HepG2 (cell line): ENCODE measurements around the gene CCT6A. TPM values are rescaled to one million over a fixed set of nuclear protein-coding genes. Genes with fewer than 3 reads are reported as not detected.

ENCODE experiments used
- BORCS8-MEF2B ChIP-seq: sonication (generic); formaldehyde crosslinking; IDR thresholded peaks from 2 replicates; pipeline ENCODE4 v1.8.0; 2022; ENCODE audit warnings: mild to moderate bottlenecking, missing genetic modification reagents
- BRCA1 ChIP-seq: sonication (generic); formaldehyde crosslinking; IDR thresholded peaks from 2 replicates; pipeline ENCODE4 v1.4.0; 2020; ENCODE audit warnings: missing genetic modification reagents
- CSRNP2 ChIP-seq: sonication (generic); formaldehyde crosslinking; conservative IDR thresholded peaks from 2 replicates; pipeline ENCODE4 v1.8.0; 2022; ENCODE audit warnings: low read depth, missing genetic modification reagents
- HMG20B ChIP-seq: conservative IDR thresholded peaks from 2 replicates; pipeline ENCODE4 v1.6.1; 2016; ENCODE audit warnings: missing genetic modification reagents, missing compliant biosample characterization
- HNRNPK ChIP-seq: fragments of 200-400 bp; formaldehyde crosslinking; IDR thresholded peaks from 2 replicates; pipeline ENCODE4 v1.6.1; 2018; ENCODE audit warnings: low read length, low read depth, moderate library complexity, mild to moderate bottlenecking; ENCODE audit not compliant: poor library complexity, severe bottlenecking
- HOXD1 ChIP-seq: sonication (generic); formaldehyde crosslinking; IDR thresholded peaks from 2 replicates; pipeline ENCODE4 v1.5.0; 2020; ENCODE audit warnings: missing genetic modification reagents
- ISX ChIP-seq: sonication (generic); formaldehyde crosslinking; conservative IDR thresholded peaks from 2 replicates; pipeline ENCODE4 v1.5.0; 2020; ENCODE audit warnings: missing genetic modification reagents
- KDM5B ChIP-seq: sonication (generic); formaldehyde crosslinking; IDR thresholded peaks from 2 replicates; pipeline ENCODE4 v1.4.0; 2020; ENCODE audit warnings: missing genetic modification reagents, mild to moderate bottlenecking, borderline replicate concordance
- MTA3 ChIP-seq: sonication (generic); formaldehyde crosslinking; IDR thresholded peaks from 2 replicates; pipeline ENCODE4 v1.4.0; 2020; ENCODE audit warnings: missing genetic modification reagents
- NFRKB ChIP-seq: fragments of 450-650 bp; IDR thresholded peaks from 2 replicates; pipeline ENCODE4 v1.6.1; 2017
- RBM22 ChIP-seq: fragments of 200-400 bp; formaldehyde crosslinking; optimal IDR thresholded peaks from 2 replicates; pipeline ENCODE3; 2017; ENCODE audit warnings: mild to moderate bottlenecking, low read length, moderate library complexity
- TAF15 ChIP-seq: fragments of 200-400 bp; formaldehyde crosslinking; IDR thresholded peaks from one replicate; pipeline ENCODE4 v1.6.1; 2018; ENCODE audit warnings: mild to moderate bottlenecking, low read depth, low read length; ENCODE audit not compliant: poor library complexity, severe bottlenecking
- TBX3 ChIP-seq: fragments of 450-650 bp; IDR thresholded peaks from 2 replicates; pipeline ENCODE4 v1.6.1; 2017; ENCODE audit warnings: antibody characterized with exemption, mild to moderate bottlenecking, inconsistent platforms, borderline replicate concordance
- TOE1 ChIP-seq: sonication (generic); formaldehyde crosslinking; IDR thresholded peaks from 2 replicates; pipeline ENCODE4 v1.4.0; 2020; ENCODE audit warnings: mild to moderate bottlenecking, missing genetic modification reagents
- TOPORS ChIP-seq: sonication (generic); formaldehyde crosslinking; IDR thresholded peaks from 2 replicates; pipeline ENCODE4 v1.8.0; 2023; ENCODE audit warnings: mild to moderate bottlenecking, missing genetic modification reagents
- ZFP37 ChIP-seq: sonication (generic); formaldehyde crosslinking; IDR thresholded peaks from 2 replicates; pipeline ENCODE4 v1.4.0; 2020; ENCODE audit warnings: missing genetic modification reagents, borderline replicate concordance
- ZNF326 ChIP-seq: sonication (generic); formaldehyde crosslinking; IDR thresholded peaks from 2 replicates; pipeline ENCODE4 v1.4.0; 2020; ENCODE audit warnings: missing genetic modification reagents, borderline replicate concordance
- ZNF441 ChIP-seq: sonication (generic); formaldehyde crosslinking; IDR thresholded peaks from 2 replicates; pipeline ENCODE4 v1.7.0; 2021; ENCODE audit warnings: missing genetic modification reagents, borderline replicate concordance
- ZNF468 ChIP-seq: sonication (generic); formaldehyde crosslinking; IDR thresholded peaks from 2 replicates; pipeline ENCODE4 v1.8.0; 2022; ENCODE audit warnings: mild to moderate bottlenecking, moderate library complexity, missing genetic modification reagents
- ZNF557 ChIP-seq: sonication (generic); formaldehyde crosslinking; IDR thresholded peaks from 2 replicates; pipeline ENCODE4 v1.4.0; 2020; ENCODE audit warnings: missing genetic modification reagents
- ZNF569 ChIP-seq: sonication (generic); formaldehyde crosslinking; IDR thresholded peaks from 2 replicates; pipeline ENCODE4 v1.5.0; 2020; ENCODE audit warnings: mild to moderate bottlenecking, missing genetic modification reagents, moderate library complexity, borderline replicate concordance
- ZNF616 ChIP-seq: sonication (generic); formaldehyde crosslinking; IDR thresholded peaks from 2 replicates; pipeline ENCODE4 v1.5.0; 2020; ENCODE audit warnings: low read depth, mild to moderate bottlenecking, missing genetic modification reagents
- ZNF660 ChIP-seq: sonication (generic); formaldehyde crosslinking; IDR thresholded peaks from 2 replicates; pipeline ENCODE4 v1.5.1; 2020; ENCODE audit warnings: mild to moderate bottlenecking, low read depth, missing genetic modification reagents, borderline replicate concordance
- ZNF687 ChIP-seq: sonication (generic); formaldehyde crosslinking; IDR thresholded peaks from 2 replicates; pipeline ENCODE4 v1.5.1; 2020; ENCODE audit warnings: mild to moderate bottlenecking, missing genetic modification reagents, moderate library complexity
- polyA plus RNA-seq, 8 experiments: library from polyadenylated mRNA; depleted of rRNA in 3 of 8; stranded (reverse) in 7 of 8; unstranded in 1 of 8; fragments of >200 nt; fragmentation: Illumina TruSeq in 4 of 8; extraction: Trizol in 4 of 8; gene quantifications; 2 replicates each; pipeline versions ENCODE4 v1.2.1 to v1.2.3, GENCODE V29; 2011 to 2016; ENCODE audit warnings: low read depth in 4 of 8, missing spikeins in 1 of 8, mixed read lengths in 1 of 8; ENCODE audit not compliant: insufficient read depth in 1 of 8
- total RNA-seq, 5 experiments: library from RNA; depleted of rRNA; stranded (reverse); fragments of >200 nt; fragmentation: Illumina TruSeq; extraction: Trizol; gene quantifications; 2 replicates each; pipeline ENCODE4 v1.2.3, GENCODE V29; 2016; ENCODE audit warnings: low read depth in 1 of 5
- TF ChIP-seq, protein P1 (sequence below): sonication (generic); formaldehyde crosslinking; IDR thresholded peaks from 2 replicates; pipeline ENCODE4 v1.4.0; 2020; ENCODE audit warnings: mild to moderate bottlenecking, missing genetic modification reagents

The CCT6A gene
- total and polyA plus RNA-seq, 2 of the 13 experiments (the other 11 are each of a cell fraction or from before 2014, with no cell fraction given), result 219 to 292 TPM

GRCh38 chr7:56028942-56029630, 22.5 kb upstream of the CCT6A start (continued):
- TF ChIP-seq ZNF687 (CRISPR knock-in tag) (peak; percentile 49; the same call in 1 of the 2 replicates), ZNF326 (CRISPR knock-in tag) (no peak), NFRKB (no peak), HNRNPK (no peak), MTA3 (CRISPR knock-in tag) (no peak), TAF15 (no peak), BRCA1 (CRISPR knock-in tag) (no peak), TBX3 (no peak), ZNF441 (CRISPR knock-in tag) (peak; percentile 41; the same call in 1 of the 2 replicates), ZNF616 (CRISPR knock-in tag) (no peak), KDM5B (CRISPR knock-in tag) (no peak), BORCS8-MEF2B (no peak), ISX (CRISPR knock-in tag) (no peak), ZNF660 (CRISPR knock-in tag) (no peak), RBM22 (no peak), CSRNP2 (CRISPR knock-in tag) (no peak), ZNF468 (CRISPR knock-in tag) (no peak), HOXD1 (CRISPR knock-in tag) (no peak), TOPORS (CRISPR knock-in tag) (no peak), HMG20B (CRISPR knock-in tag) (peak; percentile 51; the same call in 1 of the 2 replicates), ZFP37 (CRISPR knock-in tag) (no peak), ZNF557 (CRISPR knock-in tag) (no peak), TOE1 (CRISPR knock-in tag) (no peak), ZNF569 (CRISPR knock-in tag) (no peak)
- TF ChIP-seq, protein P1, sequence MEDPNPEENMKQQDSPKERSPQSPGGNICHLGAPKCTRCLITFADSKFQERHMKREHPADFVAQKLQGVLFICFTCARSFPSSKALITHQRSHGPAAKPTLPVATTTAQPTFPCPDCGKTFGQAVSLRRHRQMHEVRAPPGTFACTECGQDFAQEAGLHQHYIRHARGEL (CRISPR knock-in tag), result no peak
